RWPE1 (cell line): Measurements from ENCODE around the gene HIKESHI.

Experiments
- CTCF ChIA-PET: fragments of 350-600 bp; sonication (Branson Sonifier 250); formaldehyde crosslinking; extraction: SDS; loops from one replicate; lab custom pipeline; 2021; lab: Yijun Ruan, JAX
- POLR2A ChIA-PET: fragments of 400-600 bp; formaldehyde crosslinking; extraction: SDS; loops from one replicate; lab custom pipeline; 2020; ENCODE audit warnings: antibody characterized with exemption; ENCODE audit not compliant: low non-redundant PET; lab: Yijun Ruan, JAX
- DNase-seq: peaks from one replicate; pipeline ENCODE4 v3.0.0; 2012; ENCODE audit warnings: low spot score
- H3K27ac ChIP-seq: fragments of 450-650 bp; 2 replicates; pipeline ENCODE4 v1.5.1; 2017
- CTCF ChIP-seq: fragments of 450-650 bp; conservative IDR thresholded peaks from 2 replicates; pipeline ENCODE4 v1.5.1; 2017; ENCODE audit warnings: low read depth, mild to moderate bottlenecking

The HIKESHI gene

GRCh38 chr11:86395061-86395551, 93.1 kb downstream of the HIKESHI start:
- POLR2A ChIA-PET, result no interaction called here
- DNase-seq, result no peak
- CTCF ChIA-PET, result no interaction called here
- TF ChIP-seq CTCF, result no peak
- no peak overlapping the region for H3K27ac ChIP-seq
